Heart left ventricle (tissue), 16 donors: Measurements from ENCODE around the gene CUEDC2. TPM values are rescaled to one million over a fixed set of nuclear protein-coding genes. Genes with fewer than 3 reads are reported as not detected.

Source experiments
- ATAC-seq, 4 donors: fragments of 200-7000 bp; cut with Tn5 transposase; one replicate each; pipeline ENCODE4 v1.9.1; 2020 to 2022; ENCODE audit warnings: moderate library complexity in 4 of 4, mild to moderate bottlenecking in 3 of 4, moderate number of reproducible peaks in 1 of 4
- DNase-seq, 5 donors: peaks; one replicate each; pipeline ENCODE4 v3.0.0-alpha.2; 2020
- H3K27ac ChIP-seq, 12 donors: fragments of 200-600 bp; sonication (generic) in 4 of 12; one replicate each; pipeline versions ENCODE4 v1.5.0 to v1.8.0; 2016 to 2022; ENCODE audit warnings: mild to moderate bottlenecking in 2 of 12
- H3K27me3 ChIP-seq, 9 donors: fragments of 200-600 bp; sonication (generic) in 2 of 9; one replicate each; pipeline versions ENCODE4 v1.5.1 to v1.8.0; 2016 to 2022; ENCODE audit warnings: mild to moderate bottlenecking in 3 of 9
- H3K36me3 ChIP-seq, 9 donors: fragments of 200-600 bp; sonication (generic) in 2 of 9; one replicate each; pipeline versions ENCODE4 v1.5.0 to v1.8.0; 2018 to 2022; ENCODE audit warnings: mild to moderate bottlenecking in 2 of 9
- H3K4me1 ChIP-seq, 12 donors: fragments of 200-600 bp; sonication (generic) in 4 of 12; one replicate each; pipeline versions ENCODE4 v1.5.0 to v1.8.0; 2016 to 2022; ENCODE audit warnings: mild to moderate bottlenecking in 3 of 12
- H3K4me3 ChIP-seq, 12 donors: fragments of 200-600 bp; sonication (generic) in 4 of 12; one replicate each; pipeline versions ENCODE4 v1.5.0 to v1.8.0; 2017 to 2022; ENCODE audit warnings: mild to moderate bottlenecking in 9 of 12, moderate library complexity in 4 of 12
- H3K9me3 ChIP-seq, 12 donors: fragments of 200-600 bp; sonication (generic) in 4 of 12; one replicate each; pipeline versions ENCODE4 v1.5.0 to v1.8.0; 2016 to 2022; ENCODE audit warnings: mild to moderate bottlenecking in 1 of 12
- CTCF ChIP-seq, 12 donors: fragments of 200-600 bp; sonication (generic) in 4 of 12; IDR thresholded peaks; one replicate each; pipeline versions ENCODE4 v1.5.0 to v1.8.0; 2018 to 2022; ENCODE audit warnings: antibody characterized with exemption in 12 of 12, mild to moderate bottlenecking in 5 of 12
- POLR2A ChIP-seq, 2 donors: fragments of 450-650 bp; IDR thresholded peaks; one replicate each; pipeline ENCODE4 v1.6.1; 2017; ENCODE audit warnings: antibody characterized with exemption in 2 of 2, mild to moderate bottlenecking in 2 of 2, moderate library complexity in 2 of 2
- WGBS, 4 donors: extraction: QIAGEN DNeasy Blood & Tissue Kit in 2 of 4; methylation state at CpG; one replicate each; pipeline versions ENCODE4 v1.1.5 to v1.1.7; 2013 to 2018; 5-methylcytosine and 5-hydroxymethylcytosine counted together
- intact Hi-C, 10 donors: fragments of 100-400 bp; cut with DNase I; formaldehyde crosslinking; loops; one replicate each; pipeline versions ENCODE4 v1.11.1 to v1.14.2; 2022
- polyA plus RNA-seq, 2 donors: library from polyadenylated mRNA; stranded (reverse); fragments of 200-250 nt; gene quantifications; one replicate each; pipeline ENCODE4 v1.2.3, GENCODE V29; 2013
- total RNA-seq, 9 donors: library from RNA; depleted of rRNA in 2 of 9; stranded (reverse); fragments of >200 nt in 2 of 9; fragmentation: NEBNext Ultra II Directional in 3 of 9; extraction: Animal tissue kit (Norgen Biotek cat#: 25700) in 3 of 9; gene quantifications; one replicate each; pipeline versions ENCODE4 v1.1.0 to v1.2.4, GENCODE V29; 2016 to 2023
- donor health status: ischemic (EF 13 %, LVEDD 7.1; RV severe dilation, severe dysfunction).
- donor health status: healthy with polysubstance abuse.
- donor health status: DM: no; HTN: yes; CAD: no.
- donor health status: DM: no; HTN: no; CAD: no.
- donor health status: ischemic (EF 25% LVEDD 6.9; RV normal size, moderate dysfunction).
- donor health status: ischemic (EF 25% LVEDD 5.7; RV mildly dilated, moderate dysfunction).
- donor health status: healthy.
- donor health status: DM: yes; HTN: yes; CAD: no.
- donor health status: ischemic (EF 35%, LVEDD 5.7; RV mildly dilated, moderate dysfunction).
- donor health status: nonischemic (EF 11% LVEDD 7.7; RV severe dilation, severe dysfunction).
- donor health status: DM: yes; HTN: yes; CAD: no.
- donor health status: PGD.
- donor health status: ischemic (EF 29% LVEDD 5.4; RV normal size, mild dysfunction).
- donor health status: nonischemic (EF 23%, LVEDD 6.1; RV moderate dilation, normal function).

The CUEDC2 gene
- total and polyA plus RNA-seq, 11 donors = 62.0 to 107 (median 79.2) TPM

- Histone ChIP-seq H3K36me3 (peaks cover 0 to 66% (median 21%) of the 10 kb centered on the region in 9 donors), H3K9me3 (no peaks in the 10 kb centered on the region), H3K27me3 (no peaks in the 10 kb centered on the region), H3K4me1 (peaks cover 0 to 44% (median 27%) of the 10 kb centered on the region in 12 donors), H3K27ac (peak overlapping the region; percentile 70 to 99 (median 86)), H3K4me3 (peak overlapping the region; percentile 18 to 85 (median 70))
- peak; percentile 92 to 99 (median 95) for TF ChIP-seq CTCF (IDR thresholded peaks at IDR 0.05)
- peak in 1 of 2 donors; percentile 46 for TF ChIP-seq POLR2A (IDR thresholded peaks at IDR 0.05)
- DNase-seq = peak; percentile 87 to 95 (median 92)
- WGBS, 4 donors = 3 to 5% (median 4%) methylated on average over 27 to 72 of the region's 72 CpGs
- peak; percentile 60 to 80 (median 73) for ATAC-seq
- intact Hi-C loops = loop anchor here in 8 of 10 donors (2.0 to 10.0 kb wide), 8 partner anchors 78 to 232 kb away; partner anchors contain the start of gene ELOVL3 (in 2 of the 8)
These were observed 33.0 kb downstream of the CUEDC2 start for GRCh38 chr10:102399217-102400021.

GRCh38 chr10:102398172-102399020 is 34.0 kb downstream of the CUEDC2 start:
- Histone ChIP-seq H3K27ac (peak overlapping the region in 8 of 12 donors; percentile 82 to 99 (median 90)), H3K4me3 (peak overlapping the region in 7 of 12 donors; percentile 60 to 85 (median 75)), H3K9me3 (no peaks in the 10 kb centered on the region), H3K4me1 (peaks cover 3 to 49% (median 30%) of the 10 kb centered on the region in 12 donors), H3K27me3 (no peaks in the 10 kb centered on the region), H3K36me3 (peaks cover 0 to 66% (median 21%) of the 10 kb centered on the region in 9 donors)
- peak in 1 of 5 donors; percentile 24 for DNase-seq
- WGBS, 4 donors = 87 to 94% (median 89%) methylated on average over 20 to 21 of the region's 21 CpGs
- intact Hi-C loops = loop anchor here in 8 of 10 donors (2.0 to 10.0 kb wide), 8 partner anchors 79 to 231 kb away; partner anchors contain the start of gene ELOVL3 (in 1 of the 8)
- TF ChIP-seq POLR2A (IDR thresholded peaks at IDR 0.05) (no peak), CTCF (IDR thresholded peaks at IDR 0.05) (no peak)
- no peak for ATAC-seq

GRCh38 chr10:102397222-102398171 is 34.9 kb downstream of the CUEDC2 start:
- intact Hi-C loops = loop anchor here in 9 of 10 donors (2.0 to 10.0 kb wide), 8 partner anchors 80 to 230 kb away; partner anchors contain the start of gene ELOVL3 (in 1 of the 9)
- Histone ChIP-seq H3K4me1 (peaks cover 3 to 53% (median 33%) of the 10 kb centered on the region in 12 donors), H3K9me3 (no peaks in the 10 kb centered on the region), H3K36me3 (peaks cover 0 to 57% (median 20%) of the 10 kb centered on the region in 9 donors), H3K27ac (peak overlapping the region in 2 of 12 donors; percentile 99), H3K27me3 (no peaks in the 10 kb centered on the region), H3K4me3 (peak overlapping the region in 1 of 12 donors; percentile 91)
- no peak for TF ChIP-seq POLR2A (IDR thresholded peaks at IDR 0.05)
- no peak for TF ChIP-seq CTCF (IDR thresholded peaks at IDR 0.05)
- 92 to 96% (median 95%) methylated on average over 14 of the region's 14 CpGs for WGBS, 4 donors
- ATAC-seq (no peak), DNase-seq (peak in 1 of 5 donors; percentile 13)
